ENCODE measurements around the gene RNF13.

RNF13 gene

GRCh38 chr3:149891621-149892020 lies 78.6 kb downstream of the RNF13 start:
- Histone ChIP-seq H3K9ac (ENCODE audit: low read length) (no peak overlapping the region), H3K27me3 (ENCODE audit: low read length) (no peaks in the 10 kb centered on the region), H4K20me1 (ENCODE audit: low read depth, low read length) (peaks cover 2% of the 10 kb centered on the region; the same call in 1 of the 2 replicates), H3K9me3 (ENCODE audit: insufficient read depth, low read length) (no peaks in the 10 kb centered on the region), H3K36me3 (ENCODE audit: low read length) (no peaks in the 10 kb centered on the region; the same call in 1 of the 2 replicates), H3K27ac (ENCODE audit: low read depth, low read length) (no peak overlapping the region), H2AFZ (ENCODE audit: low read depth, low read length, severe bottlenecking) (no peak overlapping the region), H3K9me2 (replicated peaks; ENCODE audit: insufficient read depth, low read length) (no peaks in the 10 kb centered on the region), H3K4me3 (ENCODE audit: insufficient read depth, low read length, poor library complexity, severe bottlenecking) (no peak overlapping the region), H3K4me2 (ENCODE audit: low read depth, low read length, poor library complexity, severe bottlenecking) (no peak overlapping the region), H3K79me2 (ENCODE audit: insufficient read depth, low read length) (0 out of 2 replicates have a peak, but pooled peaks cover 6% of the 10 kb centered on the region), H3F3A (ENCODE audit: insufficient read depth) (no peaks in the 10 kb centered on the region)
- TF ChIP-seq EZH2phosphoT487 (conservative IDR thresholded peaks at IDR 0.05; ENCODE audit: low read length) (no peak), CTCF (IDR thresholded peaks at IDR 0.05; ENCODE audit: insufficient read depth, low read length, poor library complexity, severe bottlenecking) (no peak)

GRCh38 chr3:149892371-149892770 lies 79.4 kb downstream of the RNF13 start:
- Histone ChIP-seq H3K79me2 (ENCODE audit: insufficient read depth, low read length) (0 out of 2 replicates have a peak, but pooled peaks cover 6% of the 10 kb centered on the region), H3K36me3 (ENCODE audit: low read length) (no peaks in the 10 kb centered on the region; the same call in 1 of the 2 replicates), H3K9me3 (ENCODE audit: insufficient read depth, low read length) (no peaks in the 10 kb centered on the region), H3K4me2 (ENCODE audit: low read depth, low read length, poor library complexity, severe bottlenecking) (no peak overlapping the region), H3K4me3 (ENCODE audit: insufficient read depth, low read length, poor library complexity, severe bottlenecking) (no peak overlapping the region), H3K9ac (ENCODE audit: low read length) (no peak overlapping the region), H3K27ac (ENCODE audit: low read depth, low read length) (no peak overlapping the region), H4K20me1 (ENCODE audit: low read depth, low read length) (peaks cover 2% of the 10 kb centered on the region; the same call in 1 of the 2 replicates), H3K27me3 (ENCODE audit: low read length) (no peaks in the 10 kb centered on the region), H2AFZ (ENCODE audit: low read depth, low read length, severe bottlenecking) (no peak overlapping the region), H3F3A (ENCODE audit: insufficient read depth) (no peaks in the 10 kb centered on the region), H3K9me2 (replicated peaks; ENCODE audit: insufficient read depth, low read length) (no peaks in the 10 kb centered on the region)
- TF ChIP-seq EZH2phosphoT487 (conservative IDR thresholded peaks at IDR 0.05; ENCODE audit: low read length), result no peak
- no peak for TF ChIP-seq CTCF (IDR thresholded peaks at IDR 0.05; ENCODE audit: insufficient read depth, low read length, poor library complexity, severe bottlenecking)

GRCh38 chr3:149894205-149894604 lies 81.2 kb downstream of the RNF13 start:
- H3K4me3 ChIP-seq (ENCODE audit: insufficient read depth, low read length, poor library complexity, severe bottlenecking), result no peak overlapping the region
- no peaks in the 10 kb centered on the region for H3K9me2 ChIP-seq (replicated peaks; ENCODE audit: insufficient read depth, low read length)
- H3K79me2 ChIP-seq (ENCODE audit: insufficient read depth, low read length), result 0 out of 2 replicates have a peak, but pooled peaks cover 6% of the 10 kb centered on the region
- no peaks in the 10 kb centered on the region for H3K9me3 ChIP-seq (ENCODE audit: insufficient read depth, low read length)
- H4K20me1 ChIP-seq (ENCODE audit: low read depth, low read length), result peaks cover 2% of the 10 kb centered on the region; the same call in 1 of the 2 replicates
- no peak overlapping the region for H3K27ac ChIP-seq (ENCODE audit: low read depth, low read length)
- no peaks in the 10 kb centered on the region for H3K27me3 ChIP-seq (ENCODE audit: low read length)
- no peak overlapping the region for H2AFZ ChIP-seq (ENCODE audit: low read depth, low read length, severe bottlenecking)
- no peaks in the 10 kb centered on the region for H3F3A ChIP-seq (ENCODE audit: insufficient read depth)
- no peak overlapping the region for H3K9ac ChIP-seq (ENCODE audit: low read length)
- no peak for TF ChIP-seq CTCF (IDR thresholded peaks at IDR 0.05; ENCODE audit: insufficient read depth, low read length, poor library complexity, severe bottlenecking)
- TF ChIP-seq EZH2phosphoT487 (conservative IDR thresholded peaks at IDR 0.05; ENCODE audit: low read length), result no peak
- no peaks in the 10 kb centered on the region; the same call in 1 of the 2 replicates for H3K36me3 ChIP-seq (ENCODE audit: low read length)
- no peak overlapping the region for H3K4me2 ChIP-seq (ENCODE audit: low read depth, low read length, poor library complexity, severe bottlenecking)
